Activated T-helper 1 cell treated with anti-CD3 and anti-CD28 coated beads, Interleukin-2, amount 50 U/mL, for 16 hours (primary cell): Measurements from ENCODE around the gene PDE6A.

Experiments used
- DNase-seq, 2 donors: peaks; one replicate each; pipeline ENCODE4 v3.0.0-alpha.2; 2020; ENCODE audit warnings: low read depth in 1 of 2, low spot score in 1 of 2

PDE6A gene

GRCh38 chr5:149840226-149840825, 104.3 kb downstream of the PDE6A start:
- DNase-seq: no peak

- no peak for DNase-seq
These were observed 104.8 kb downstream of the PDE6A start for GRCh38 chr5:149839761-149840160.

GRCh38 chr5:149838881-149839739, 105.5 kb downstream of the PDE6A start:
- no peak for DNase-seq

GRCh38 chr5:149837680-149838269, 106.8 kb downstream of the PDE6A start:
- no peak for DNase-seq

- DNase-seq: no peak
These were observed 108.0 kb downstream of the PDE6A start for GRCh38 chr5:149836451-149837139.

- no peak for DNase-seq
These were observed 110.2 kb downstream of the PDE6A start for GRCh38 chr5:149834246-149834855.

GRCh38 chr5:149833116-149833827, 111.3 kb downstream of the PDE6A start:
- DNase-seq: no peak

GRCh38 chr5:149832636-149833035, 112.0 kb downstream of the PDE6A start:
- no peak for DNase-seq

- DNase-seq: peak in 1 of 2 donors; percentile 13
These were observed 113.1 kb downstream of the PDE6A start for GRCh38 chr5:149831492-149831891.

- no peak for DNase-seq
These were observed 114.0 kb downstream of the PDE6A start for GRCh38 chr5:149830579-149830978.

- no peak for DNase-seq
These were observed 114.6 kb downstream of the PDE6A start for GRCh38 chr5:149829954-149830353.

GRCh38 chr5:149828161-149829011, 116.2 kb downstream of the PDE6A start:
- DNase-seq: peak; percentile 61 to 73

- DNase-seq: no peak
These were observed 117.0 kb downstream of the PDE6A start for GRCh38 chr5:149827546-149827945.

GRCh38 chr5:149827086-149827485, 117.5 kb downstream of the PDE6A start:
- DNase-seq: no peak

- DNase-seq: no peak
These were observed 118.0 kb downstream of the PDE6A start for GRCh38 chr5:149826574-149826973.

GRCh38 chr5:149824846-149825245, 119.7 kb downstream of the PDE6A start:
- no peak for DNase-seq

- no peak for DNase-seq
These were observed 120.5 kb downstream of the PDE6A start for GRCh38 chr5:149824120-149824519.

GRCh38 chr5:149823375-149823774, 121.2 kb downstream of the PDE6A start:
- no peak for DNase-seq

GRCh38 chr5:149822301-149822700, 122.3 kb downstream of the PDE6A start:
- no peak for DNase-seq
